ENCODE measurements around the gene SCN2B.
A peak's percentile ranks its signal among the peaks of the same experiment; 100 is the strongest.

The SCN2B gene

DNA sequence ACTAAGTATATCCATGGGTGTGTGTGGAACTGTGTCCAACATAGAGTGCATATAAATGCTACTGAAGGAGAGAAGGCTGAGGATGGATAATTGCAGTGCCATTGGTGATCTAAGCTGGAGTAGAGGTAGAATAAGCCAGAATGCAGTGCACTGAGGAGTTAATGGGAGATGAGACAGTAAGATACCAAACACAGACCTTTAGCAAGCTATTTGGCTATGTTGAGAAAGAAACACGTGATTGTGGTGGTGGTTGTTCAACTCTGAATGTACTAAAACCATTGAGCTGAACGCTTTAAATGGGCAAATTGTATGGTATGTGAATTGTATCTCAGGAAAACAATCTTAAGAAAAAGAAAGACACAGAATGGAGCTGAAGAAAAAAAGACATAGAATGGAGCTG lies 25.5 kb upstream of the SCN2B start:
- Histone ChIP-seq H3K27ac (ENCODE audit: insufficient read depth in 1 of 2, low read depth in 1 of 2, low read length in 2 of 2, poor library complexity in 1 of 2, severe bottlenecking in 2 of 2) (no peak overlapping the region), H3K4me1 (ENCODE audit: control extremely low read depth in 1 of 4, control insufficient read depth in 4 of 4, insufficient read depth in 4 of 4, low read length in 3 of 4) (peaks cover 9 to 33% (median 26%) of the 10 kb centered on the region in 4 experiments), H3K4me3 (ENCODE audit: control insufficient read depth in 1 of 7, extremely low read depth in 1 of 7, insufficient read depth in 4 of 7, low read depth in 2 of 7, low read length in 6 of 7) (no peak overlapping the region), H3K36me3 (ENCODE audit: control insufficient read depth in 4 of 4, insufficient read depth in 4 of 4, low read length in 3 of 4) (peaks cover 0 to 61% (median 15%) of the 10 kb centered on the region in 4 experiments), H3K27me3 (replicated peaks in 2 of 5; ENCODE audit: control insufficient read depth in 4 of 5, insufficient read depth in 5 of 5, low read length in 4 of 5) (no peaks in the 10 kb centered on the region), H3K9me3 (ENCODE audit: control extremely low read depth in 1 of 5, control insufficient read depth in 4 of 5, insufficient read depth in 2 of 5, low read depth in 1 of 5, low read length in 4 of 5) (no peaks in the 10 kb centered on the region)
- 100% methylated on average over 2 of the region's 2 CpGs for WGBS (ENCODE audit: insufficient coverage)
- DNase-seq: no peak
- ChIA-PET POLR2A (no interaction called here), CTCF (interaction anchor here (0.8 to 3.2 kb wide), 13 partner anchors 11 to 150 kb away, joined by 3 to 20 read pairs (median 4); partner anchors contain the start of genes JAML and MPZL3)

DNA sequence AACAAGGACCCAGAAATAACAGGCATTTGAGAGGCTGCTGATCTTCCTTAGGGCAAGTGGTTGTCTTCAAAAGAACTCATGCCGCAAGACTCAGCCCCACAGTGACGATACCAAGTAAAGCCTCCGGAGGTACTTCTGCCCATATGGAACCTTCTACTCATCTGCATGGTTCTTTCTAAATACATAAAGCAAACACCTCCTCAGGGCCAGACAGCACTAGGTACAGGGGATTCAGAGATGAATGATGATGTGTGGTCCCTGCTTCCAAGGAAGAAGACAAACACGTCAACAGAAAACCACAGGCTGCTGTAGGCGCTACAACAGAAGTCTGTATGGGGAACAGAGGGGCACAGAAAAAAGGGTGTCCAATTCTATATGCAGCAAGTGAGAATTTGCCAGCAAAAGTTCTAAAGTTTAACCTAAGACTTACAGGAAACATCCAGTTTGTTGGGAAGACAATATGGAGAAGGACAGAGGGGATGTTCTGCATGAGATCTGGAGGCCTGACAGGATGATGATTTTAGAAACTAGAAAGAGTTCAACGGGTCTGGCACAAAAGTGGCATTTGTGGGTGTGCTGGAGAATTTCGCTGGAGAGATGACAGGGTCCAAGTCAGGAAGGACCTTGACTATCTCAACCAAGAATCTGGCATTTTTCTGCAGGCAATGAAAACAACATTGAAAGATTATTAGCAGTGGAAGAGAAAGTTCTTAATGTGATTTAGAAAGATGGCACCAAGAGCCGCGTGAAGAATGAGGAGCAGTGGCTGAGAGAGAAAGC lies 24.7 kb upstream of the SCN2B start:
- no peak overlapping the region for H3K4me3 ChIP-seq (ENCODE audit: control insufficient read depth in 1 of 7, extremely low read depth in 1 of 7, insufficient read depth in 4 of 7, low read depth in 2 of 7, low read length in 6 of 7)
- DNase-seq: peak in 2 of 3 donors; percentile 32 to 44
- 87% methylated on average over 8 of the region's 9 CpGs for WGBS (ENCODE audit: insufficient coverage)
- peaks cover under 1 to 24% (median 18%) of the 10 kb centered on the region in 4 experiments for H3K4me1 ChIP-seq (ENCODE audit: control extremely low read depth in 1 of 4, control insufficient read depth in 4 of 4, insufficient read depth in 4 of 4, low read length in 3 of 4)
- no peak overlapping the region for H3K27ac ChIP-seq (ENCODE audit: insufficient read depth in 1 of 2, low read depth in 1 of 2, low read length in 2 of 2, poor library complexity in 1 of 2, severe bottlenecking in 2 of 2)
- no peaks in the 10 kb centered on the region for H3K9me3 ChIP-seq (ENCODE audit: control extremely low read depth in 1 of 5, control insufficient read depth in 4 of 5, insufficient read depth in 2 of 5, low read depth in 1 of 5, low read length in 4 of 5)
- POLR2A ChIA-PET: no interaction called here
- CTCF ChIA-PET: interaction anchor here (1.0 to 3.2 kb wide), 2 partner anchors 13 to 89 kb away, joined by 3 to 20 read pairs; no protein-coding TSS in a partner anchor
- no peaks in the 10 kb centered on the region for H3K27me3 ChIP-seq (replicated peaks in 2 of 5; ENCODE audit: control insufficient read depth in 4 of 5, insufficient read depth in 5 of 5, low read length in 4 of 5)
- H3K36me3 ChIP-seq (ENCODE audit: control insufficient read depth in 4 of 4, insufficient read depth in 4 of 4, low read length in 3 of 4): peaks cover 0 to 69% (median 17%) of the 10 kb centered on the region in 4 experiments

DNA sequence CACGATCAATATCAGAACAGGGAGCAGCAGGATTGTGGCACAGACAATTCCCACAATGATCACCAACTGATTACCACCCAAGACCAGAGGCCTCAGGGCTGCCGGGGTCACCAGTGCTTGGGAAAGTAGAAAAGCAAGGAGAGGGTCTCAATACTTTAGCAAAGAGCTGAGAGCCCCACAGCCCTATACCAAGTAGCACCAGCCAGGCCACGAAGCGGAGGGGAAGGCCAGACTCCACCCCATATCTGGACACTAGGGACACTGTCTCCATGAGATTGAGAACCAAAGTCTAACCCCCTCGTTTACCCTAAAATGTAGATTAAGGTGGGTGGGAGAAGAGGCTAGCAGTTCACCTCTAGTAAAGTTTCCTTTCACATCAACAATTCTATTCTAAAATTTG lies 24.1 kb upstream of the SCN2B start:
- no peaks in the 10 kb centered on the region for H3K27me3 ChIP-seq (replicated peaks in 2 of 5; ENCODE audit: control insufficient read depth in 4 of 5, insufficient read depth in 5 of 5, low read length in 4 of 5)
- H3K4me1 ChIP-seq (ENCODE audit: control extremely low read depth in 1 of 4, control insufficient read depth in 4 of 4, insufficient read depth in 4 of 4, low read length in 3 of 4): peaks cover 0 to 23% (median 16%) of the 10 kb centered on the region in 4 experiments
- H3K4me3 ChIP-seq (ENCODE audit: control insufficient read depth in 1 of 7, extremely low read depth in 1 of 7, insufficient read depth in 4 of 7, low read depth in 2 of 7, low read length in 6 of 7): no peak overlapping the region
- H3K36me3 ChIP-seq (ENCODE audit: control insufficient read depth in 4 of 4, insufficient read depth in 4 of 4, low read length in 3 of 4): peaks cover 0 to 68% (median 14%) of the 10 kb centered on the region in 4 experiments
- CTCF ChIA-PET: interaction anchor here (0.8 to 3.2 kb wide), 5 partner anchors 13 to 95 kb away, joined by 3 to 49 read pairs (median 12); no protein-coding TSS in a partner anchor
- 100% methylated on average over 2 of the region's 5 CpGs for WGBS (ENCODE audit: insufficient coverage)
- POLR2A ChIA-PET: no interaction called here
- no peaks in the 10 kb centered on the region for H3K9me3 ChIP-seq (ENCODE audit: control extremely low read depth in 1 of 5, control insufficient read depth in 4 of 5, insufficient read depth in 2 of 5, low read depth in 1 of 5, low read length in 4 of 5)
- no peak for DNase-seq
- H3K27ac ChIP-seq (ENCODE audit: insufficient read depth in 1 of 2, low read depth in 1 of 2, low read length in 2 of 2, poor library complexity in 1 of 2, severe bottlenecking in 2 of 2): no peak overlapping the region

DNA sequence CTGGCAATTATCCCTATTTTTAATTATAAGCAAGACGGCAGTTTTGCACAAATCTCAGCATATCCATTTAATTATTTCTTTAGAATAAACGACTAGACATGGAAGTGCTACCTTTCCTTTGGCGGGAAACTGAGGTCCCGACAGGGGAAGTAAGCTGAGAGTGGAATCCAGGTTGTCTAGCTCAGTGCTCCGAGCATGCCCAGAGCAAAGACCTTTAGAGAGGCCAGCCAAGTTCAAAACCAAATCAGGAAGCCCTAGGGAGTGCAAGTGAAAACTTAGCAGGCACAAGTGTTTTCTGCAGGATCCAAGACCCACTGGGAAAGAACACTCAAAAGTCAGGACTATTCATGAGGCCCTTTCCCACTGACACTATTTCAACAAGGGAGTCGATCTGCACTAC lies 22.7 kb upstream of the SCN2B start:
- Histone ChIP-seq H3K27ac (ENCODE audit: insufficient read depth in 1 of 2, low read depth in 1 of 2, low read length in 2 of 2, poor library complexity in 1 of 2, severe bottlenecking in 2 of 2) (no peak overlapping the region), H3K9me3 (ENCODE audit: control extremely low read depth in 1 of 5, control insufficient read depth in 4 of 5, insufficient read depth in 2 of 5, low read depth in 1 of 5, low read length in 4 of 5) (no peaks in the 10 kb centered on the region), H3K36me3 (ENCODE audit: control insufficient read depth in 4 of 4, insufficient read depth in 4 of 4, low read length in 3 of 4) (peaks cover 0 to 67% (median 17%) of the 10 kb centered on the region in 4 experiments), H3K27me3 (replicated peaks in 2 of 5; ENCODE audit: control insufficient read depth in 4 of 5, insufficient read depth in 5 of 5, low read length in 4 of 5) (no peaks in the 10 kb centered on the region), H3K4me1 (ENCODE audit: control extremely low read depth in 1 of 4, control insufficient read depth in 4 of 4, insufficient read depth in 4 of 4, low read length in 3 of 4) (peaks cover 0 to 23% (median 16%) of the 10 kb centered on the region in 4 experiments), H3K4me3 (ENCODE audit: control insufficient read depth in 1 of 7, extremely low read depth in 1 of 7, insufficient read depth in 4 of 7, low read depth in 2 of 7, low read length in 6 of 7) (no peak overlapping the region)
- CTCF ChIA-PET: interaction anchor here (0.8 to 3.2 kb wide), 38 partner anchors 13 to 276 kb away, joined by 3 to 49 read pairs (median 6); partner anchors contain the start of genes CD3E, JAML, MPZL2 and MPZL3
- POLR2A ChIA-PET: interaction anchor here (0.6 to 1.2 kb wide), 2 partner anchors 53 to 152 kb away, joined by 4 to 7 read pairs; partner anchors contain the start of gene MPZL3
- no peak for DNase-seq
- WGBS (ENCODE audit: insufficient coverage): no CpG with 5 or more reads among the region's 6 CpGs

DNA sequence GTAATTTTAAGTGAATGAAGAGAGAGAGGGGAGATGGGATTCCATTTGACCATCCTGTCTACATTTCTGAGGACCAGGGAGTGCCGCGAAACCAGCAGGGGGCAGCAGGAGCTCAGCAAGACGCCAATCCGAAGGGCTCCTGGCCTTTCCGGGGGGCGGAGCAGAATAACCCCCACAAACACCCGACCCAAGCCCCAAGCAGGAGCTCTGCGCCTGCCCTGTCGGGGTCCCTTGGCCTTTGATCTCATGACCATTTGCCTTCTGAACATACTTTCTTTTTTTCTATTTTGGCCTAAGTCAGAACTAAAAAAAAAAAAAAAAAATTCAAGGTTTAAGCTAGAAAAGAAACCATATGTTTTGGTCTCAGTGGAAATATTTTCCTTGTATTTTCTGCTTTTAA lies 21.9 kb upstream of the SCN2B start:
- POLR2A ChIA-PET: interaction anchor here (0.6 to 1.2 kb wide), 3 partner anchors 43 to 153 kb away, joined by 4 to 7 read pairs (median 5); partner anchors contain the start of gene MPZL3
- CTCF ChIA-PET: interaction anchor here (0.8 to 3.2 kb wide), 50 partner anchors 11 to 436 kb away, joined by 3 to 49 read pairs (median 6); partner anchors contain the start of genes CD3E, JAML, MPZL2 and MPZL3
- peak overlapping the region in 3 of 7 experiments; percentile 24 to 58 (median 38) for H3K4me3 ChIP-seq (ENCODE audit: control insufficient read depth in 1 of 7, extremely low read depth in 1 of 7, insufficient read depth in 4 of 7, low read depth in 2 of 7, low read length in 6 of 7)
- no CpG with 5 or more reads among the region's 9 CpGs for WGBS (ENCODE audit: insufficient coverage)
- H3K4me1 ChIP-seq (ENCODE audit: control extremely low read depth in 1 of 4, control insufficient read depth in 4 of 4, insufficient read depth in 4 of 4, low read length in 3 of 4): peaks cover 0 to 23% (median 16%) of the 10 kb centered on the region in 4 experiments
- peaks cover 0 to 67% (median 20%) of the 10 kb centered on the region in 4 experiments for H3K36me3 ChIP-seq (ENCODE audit: control insufficient read depth in 4 of 4, insufficient read depth in 4 of 4, low read length in 3 of 4)
- DNase-seq: peak; percentile 73 to 81 (median 73)
- no peak overlapping the region for H3K27ac ChIP-seq (ENCODE audit: insufficient read depth in 1 of 2, low read depth in 1 of 2, low read length in 2 of 2, poor library complexity in 1 of 2, severe bottlenecking in 2 of 2)
- H3K27me3 ChIP-seq (replicated peaks in 2 of 5; ENCODE audit: control insufficient read depth in 4 of 5, insufficient read depth in 5 of 5, low read length in 4 of 5): no peaks in the 10 kb centered on the region
- H3K9me3 ChIP-seq (ENCODE audit: control extremely low read depth in 1 of 5, control insufficient read depth in 4 of 5, insufficient read depth in 2 of 5, low read depth in 1 of 5, low read length in 4 of 5): peaks cover 0 to 3% (median 0%) of the 10 kb centered on the region in 5 experiments

DNA sequence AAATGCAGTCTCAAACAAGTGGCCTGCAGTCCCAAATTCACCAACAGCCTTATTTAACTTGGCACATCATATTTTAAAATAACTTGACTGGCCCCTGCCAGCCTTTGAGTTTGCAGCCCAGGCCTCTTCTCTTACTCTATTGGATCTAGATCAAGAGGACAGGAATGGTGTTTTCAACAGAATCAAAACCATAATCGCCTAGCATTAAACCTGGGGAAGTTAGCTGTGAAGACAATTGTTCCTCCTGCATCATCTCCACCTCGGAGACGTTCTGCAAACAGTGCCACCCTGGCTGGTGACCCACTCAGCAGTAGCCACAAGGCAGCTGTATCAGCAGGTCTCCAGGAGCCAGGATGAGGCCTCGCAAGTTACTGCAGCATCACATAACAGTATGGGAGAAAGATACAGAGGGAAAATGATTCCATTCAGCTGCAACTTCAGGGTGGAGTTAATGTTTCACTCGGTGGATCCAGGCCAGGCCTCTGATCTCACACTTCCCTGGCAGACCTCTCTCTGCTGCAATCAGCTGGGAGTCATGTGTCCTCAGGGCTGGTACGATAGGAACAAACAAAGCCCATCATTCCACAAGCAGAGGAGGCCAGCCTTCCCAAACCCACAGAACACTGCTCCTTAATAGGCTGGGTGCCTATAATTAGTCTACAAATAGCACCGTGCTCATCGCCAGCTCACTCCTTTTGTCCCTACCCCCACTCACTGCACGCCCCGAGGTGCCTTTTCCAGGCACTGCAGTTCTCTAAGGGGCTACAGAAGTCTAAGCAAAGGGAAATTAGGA lies 18.6 kb upstream of the SCN2B start:
- Histone ChIP-seq H3K4me3 (ENCODE audit: control insufficient read depth in 1 of 7, extremely low read depth in 1 of 7, insufficient read depth in 4 of 7, low read depth in 2 of 7, low read length in 6 of 7) (no peak overlapping the region), H3K4me1 (ENCODE audit: control extremely low read depth in 1 of 4, control insufficient read depth in 4 of 4, insufficient read depth in 4 of 4, low read length in 3 of 4) (peaks cover 0 to 5% (median 3%) of the 10 kb centered on the region in 4 experiments), H3K27me3 (replicated peaks in 2 of 5; ENCODE audit: control insufficient read depth in 4 of 5, insufficient read depth in 5 of 5, low read length in 4 of 5) (no peaks in the 10 kb centered on the region), H3K27ac (ENCODE audit: insufficient read depth in 1 of 2, low read depth in 1 of 2, low read length in 2 of 2, poor library complexity in 1 of 2, severe bottlenecking in 2 of 2) (no peak overlapping the region), H3K9me3 (ENCODE audit: control extremely low read depth in 1 of 5, control insufficient read depth in 4 of 5, insufficient read depth in 2 of 5, low read depth in 1 of 5, low read length in 4 of 5) (peaks cover 0 to 3% (median 0%) of the 10 kb centered on the region in 5 experiments), H3K36me3 (ENCODE audit: control insufficient read depth in 4 of 4, insufficient read depth in 4 of 4, low read length in 3 of 4) (peaks cover 0 to 43% (median 19%) of the 10 kb centered on the region in 4 experiments)
- DNase-seq: no peak
- WGBS (ENCODE audit: insufficient coverage): 99% methylated on average over 10 of the region's 10 CpGs
- POLR2A ChIA-PET: no interaction called here
- CTCF ChIA-PET: interaction anchor here (1.0 to 3.2 kb wide), 7 partner anchors 13 to 158 kb away, joined by 3 to 12 read pairs (median 4); no protein-coding TSS in a partner anchor
